ENCODE data around the gene WDFY4.

The WDFY4 gene

DNA sequence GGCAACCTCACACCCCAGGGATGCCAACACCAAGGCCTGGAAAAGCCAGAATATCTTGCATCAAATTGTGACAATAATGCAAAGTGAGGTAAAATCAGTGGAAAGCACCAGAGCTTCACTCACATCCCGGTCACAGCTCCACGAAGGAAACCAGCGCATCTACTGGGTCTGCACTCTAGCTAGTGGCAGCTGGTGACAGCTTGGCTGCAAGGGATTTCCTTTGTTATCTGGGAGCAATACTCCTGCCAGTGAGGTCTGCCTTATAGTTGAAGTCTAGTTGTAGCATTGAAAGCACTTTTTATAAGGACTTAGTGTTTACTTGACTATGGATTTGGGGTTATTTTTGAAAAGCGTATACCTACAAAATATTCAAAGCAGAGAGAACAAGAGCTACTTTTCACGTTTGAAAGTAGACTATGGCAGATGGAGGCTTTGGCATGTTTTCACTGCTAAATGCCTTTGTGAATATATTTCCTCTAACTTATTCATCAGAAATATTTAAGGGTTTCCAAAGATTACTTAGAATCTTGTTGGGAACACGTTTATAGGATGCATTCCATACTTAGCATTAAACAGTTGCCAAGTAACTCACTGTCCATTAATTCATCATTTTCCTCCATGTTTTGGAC lies 26.1 kb downstream of the WDFY4 start:
- DNase-seq (ENCODE audit: low read depth): no peak

DNA sequence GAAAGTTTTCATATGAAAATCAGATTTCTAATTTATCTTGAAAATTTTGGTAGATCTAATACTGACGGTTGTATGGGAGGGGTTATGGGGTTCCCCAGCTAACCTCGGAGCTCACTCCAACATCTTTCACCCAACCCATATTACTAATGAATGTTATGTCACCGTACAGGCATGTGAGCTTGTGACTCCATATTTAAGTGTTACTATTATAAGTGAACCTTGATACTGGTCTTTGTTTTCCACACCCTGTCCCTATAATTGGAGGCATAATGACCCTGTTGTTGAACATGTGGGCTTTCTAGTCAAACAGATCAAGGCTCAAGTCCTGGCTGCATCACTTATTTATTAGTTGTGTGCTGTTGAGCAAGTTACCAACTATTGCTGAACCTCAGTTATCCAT lies 27.2 kb downstream of the WDFY4 start:
- DNase-seq (ENCODE audit: low read depth): no peak

DNA sequence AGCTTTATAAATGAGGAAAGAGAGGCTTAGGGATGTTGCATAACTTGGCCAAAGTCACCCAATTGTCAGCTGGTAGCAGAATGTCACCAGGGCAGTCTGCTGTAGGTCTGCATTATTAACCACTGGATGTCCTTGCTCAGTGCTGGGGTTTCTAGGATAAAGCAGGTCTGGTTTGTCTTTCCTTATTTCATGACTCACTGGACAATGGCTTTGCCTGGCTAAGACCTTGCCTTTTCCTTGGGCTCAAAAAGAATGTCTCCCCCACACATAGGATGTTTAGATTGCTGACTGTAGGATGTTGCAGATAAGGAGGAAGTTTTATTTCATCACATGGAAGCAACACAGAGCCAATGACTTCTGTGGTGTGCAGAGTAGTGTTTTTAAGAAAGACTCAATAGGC lies 29.4 kb downstream of the WDFY4 start:
- no peak for DNase-seq (ENCODE audit: low read depth)

DNA sequence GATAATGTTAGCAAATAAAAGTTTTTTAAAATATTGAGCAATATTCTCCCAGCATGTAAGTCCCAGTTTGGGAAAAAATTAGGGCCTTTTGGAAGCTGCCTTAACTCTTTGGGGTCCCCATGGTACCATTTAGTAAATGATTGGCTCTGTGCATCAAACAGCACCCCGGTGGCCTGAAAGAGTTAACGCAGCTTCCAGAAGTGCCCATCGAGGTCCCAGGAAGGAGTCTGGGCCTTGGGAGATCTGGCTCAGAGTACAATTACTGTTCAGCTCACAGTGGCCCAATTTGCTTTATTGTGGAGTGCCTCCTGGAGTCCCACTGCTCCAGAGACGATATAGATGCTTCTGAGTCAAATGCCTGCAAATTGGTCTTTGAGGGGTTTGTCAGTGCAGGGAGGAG lies 31.7 kb downstream of the WDFY4 start:
- DNase-seq (ENCODE audit: low read depth): no peak

DNA sequence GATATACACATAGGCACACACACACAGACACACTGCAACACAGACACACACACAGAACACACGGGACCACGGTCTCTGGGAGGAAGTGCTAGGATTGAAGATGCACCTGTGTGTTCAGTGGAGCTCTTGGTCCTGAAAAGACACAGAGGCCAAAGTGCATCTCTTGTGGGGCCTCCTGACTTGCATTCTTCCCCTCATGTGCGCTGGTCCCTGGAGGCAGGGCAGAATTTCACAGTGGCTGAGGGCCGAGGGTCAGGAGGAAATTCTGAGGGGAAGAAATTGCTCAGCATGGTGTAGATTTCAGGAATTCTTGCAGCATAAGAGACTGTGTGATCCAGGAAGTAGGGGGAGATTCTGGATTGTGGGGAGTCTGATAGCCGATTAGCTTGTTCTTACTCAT lies 35.9 kb downstream of the WDFY4 start:
- no peak for DNase-seq (ENCODE audit: low read depth)

DNA sequence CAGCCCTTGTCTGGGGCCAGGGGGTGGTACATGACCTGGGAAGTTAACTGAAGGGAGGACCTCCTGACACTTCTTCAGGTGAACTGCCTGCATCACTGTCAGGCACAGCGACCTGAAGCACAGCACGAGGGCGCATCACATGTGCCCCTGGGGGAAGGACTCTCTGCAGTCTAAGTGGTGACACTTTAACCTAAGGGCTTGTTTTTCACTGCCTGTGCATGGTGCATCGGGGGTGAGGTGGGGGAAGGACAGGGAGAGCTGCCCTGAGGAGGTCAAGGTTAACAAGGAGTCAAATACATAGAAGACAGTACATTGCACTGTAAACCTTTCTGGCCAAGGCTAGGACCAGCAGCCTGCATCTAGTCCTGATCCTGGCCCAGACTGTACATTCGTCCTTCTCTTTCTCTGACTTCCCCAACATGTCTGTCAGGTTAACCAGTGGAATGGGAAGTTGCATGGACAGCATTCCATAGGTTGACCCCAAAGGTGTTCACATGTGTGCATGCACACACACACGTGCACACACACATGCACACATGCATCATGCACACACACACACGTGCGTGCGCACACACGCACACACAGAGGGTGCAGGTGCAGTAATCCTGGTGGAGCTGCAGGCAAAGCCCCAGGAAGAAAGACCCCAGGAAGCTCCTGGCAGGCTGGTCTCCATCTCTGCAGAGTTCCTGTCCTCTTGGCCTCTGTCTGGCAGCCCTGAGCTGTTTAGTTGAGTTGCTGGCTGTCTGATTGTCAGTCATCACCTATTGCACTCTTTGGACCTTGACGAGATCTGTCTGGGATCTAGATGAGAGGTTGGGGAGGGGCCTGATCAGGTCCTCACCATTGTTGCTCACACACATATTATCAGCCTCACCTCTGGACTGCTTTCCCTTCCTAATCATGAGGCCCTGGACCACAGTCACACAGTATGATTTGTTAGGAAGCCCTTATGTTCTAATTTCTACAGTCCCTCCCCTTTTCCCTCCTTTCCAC lies 37.8 kb downstream of the WDFY4 start:
- DNase-seq (ENCODE audit: low read depth): no peak

DNA sequence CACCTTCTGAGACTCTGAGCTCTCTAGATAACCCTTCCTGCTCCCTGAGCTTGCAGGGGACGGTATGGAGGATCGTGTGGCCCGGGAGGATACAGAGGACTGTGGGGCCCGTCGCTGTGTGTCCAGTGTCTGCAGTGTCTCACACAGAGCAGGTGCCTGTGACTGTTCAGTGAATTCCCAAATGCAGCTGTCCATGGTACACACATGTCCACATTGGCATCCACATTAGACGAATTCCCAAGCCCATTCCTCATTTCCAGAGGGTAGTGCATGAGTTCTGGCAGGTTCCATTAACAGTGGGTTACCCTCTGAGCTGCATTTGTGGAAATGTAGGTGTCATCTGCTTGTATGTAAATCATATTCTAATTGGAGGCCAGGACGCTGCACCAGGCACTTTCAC lies 39.5 kb downstream of the WDFY4 start:
- DNase-seq (ENCODE audit: low read depth): no peak

DNA sequence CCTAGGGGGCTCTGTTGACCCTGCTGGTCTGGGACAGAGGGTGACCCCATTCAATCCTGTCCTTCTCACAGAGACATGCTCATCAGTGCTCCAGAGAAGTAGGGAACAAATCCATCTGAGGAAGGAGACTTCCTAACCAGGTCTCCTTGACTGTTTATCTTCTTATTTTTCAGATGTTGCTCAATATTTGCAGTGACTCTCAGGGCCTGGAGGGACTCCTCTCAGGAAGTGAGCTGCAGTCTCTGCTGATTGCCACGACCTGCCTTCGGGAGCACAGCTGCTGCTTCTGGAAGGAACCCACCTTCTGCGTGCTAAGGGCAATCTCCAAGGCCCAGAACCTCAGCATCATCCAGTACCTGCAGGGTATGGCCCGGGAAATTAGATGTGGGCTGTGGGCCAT lies 41.0 kb downstream of the WDFY4 start:
- DNase-seq (ENCODE audit: low read depth): no peak

DNA sequence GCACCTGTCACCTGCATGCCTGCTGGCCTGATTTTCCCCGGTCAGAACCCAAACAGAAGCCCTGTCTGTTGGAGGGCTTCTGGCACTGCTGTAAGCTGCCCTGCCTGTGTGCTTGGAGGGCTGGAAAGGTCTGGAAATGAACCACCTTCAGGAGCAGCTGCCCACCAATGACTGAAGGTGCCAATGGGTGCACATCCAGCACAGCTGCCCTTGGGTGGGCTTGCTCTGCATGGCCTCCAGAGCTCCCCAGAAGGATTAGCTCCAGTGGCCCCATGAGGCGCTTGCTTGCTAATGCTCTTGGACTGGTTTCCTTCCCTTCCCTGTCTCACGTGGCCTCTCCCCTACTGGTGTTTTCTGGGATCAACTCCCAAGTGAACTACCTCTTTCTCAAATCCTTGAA lies 43.2 kb downstream of the WDFY4 start:
- no peak for DNase-seq (ENCODE audit: low read depth)

DNA sequence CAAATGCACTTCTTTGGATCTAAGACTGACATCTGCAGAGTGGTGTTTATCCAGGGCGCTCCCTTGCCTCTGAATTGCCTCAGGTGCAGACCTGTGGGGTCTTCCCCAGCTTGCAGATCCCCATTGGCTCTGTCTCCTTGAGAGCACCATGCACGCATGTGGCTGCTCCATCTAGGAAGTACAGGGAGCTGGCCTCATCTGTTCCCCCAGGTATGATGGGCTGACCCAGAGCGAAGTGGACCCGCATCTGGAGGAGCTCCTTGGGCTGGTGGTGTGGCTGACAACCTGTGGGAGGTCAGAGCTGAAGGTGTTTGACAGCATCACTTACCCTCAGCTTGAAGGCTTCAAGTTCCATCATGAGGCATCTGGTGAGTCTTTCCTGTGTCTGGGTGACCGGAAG lies 44.5 kb downstream of the WDFY4 start:
- no peak for DNase-seq (ENCODE audit: low read depth)

DNA sequence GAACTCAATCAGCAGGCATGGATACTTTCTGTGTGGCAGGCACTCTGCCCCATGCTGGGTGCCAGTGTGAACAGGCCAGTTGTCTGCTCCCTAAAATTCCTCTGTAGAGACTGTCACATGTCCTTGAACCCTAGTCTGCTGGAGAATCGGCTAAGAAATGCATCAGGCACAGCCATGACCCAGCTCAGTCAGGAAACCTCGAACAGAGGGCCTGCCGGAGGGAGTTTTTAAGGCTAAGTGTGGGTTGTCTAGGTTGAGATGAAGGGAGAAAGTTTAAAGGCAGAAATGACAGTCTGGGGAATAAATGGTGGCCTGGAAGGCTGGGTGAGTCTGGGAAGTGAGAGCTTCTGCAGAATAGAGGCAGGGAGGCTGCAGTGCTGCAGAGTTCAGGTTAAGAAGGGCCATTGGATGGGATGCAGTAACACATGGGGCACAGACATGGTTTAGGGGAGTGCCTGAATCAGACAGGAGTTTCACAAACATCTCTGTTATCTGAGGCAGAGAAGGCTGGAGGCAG lies 45.3 kb downstream of the WDFY4 start:
- DNase-seq (ENCODE audit: low read depth): no peak

DNA sequence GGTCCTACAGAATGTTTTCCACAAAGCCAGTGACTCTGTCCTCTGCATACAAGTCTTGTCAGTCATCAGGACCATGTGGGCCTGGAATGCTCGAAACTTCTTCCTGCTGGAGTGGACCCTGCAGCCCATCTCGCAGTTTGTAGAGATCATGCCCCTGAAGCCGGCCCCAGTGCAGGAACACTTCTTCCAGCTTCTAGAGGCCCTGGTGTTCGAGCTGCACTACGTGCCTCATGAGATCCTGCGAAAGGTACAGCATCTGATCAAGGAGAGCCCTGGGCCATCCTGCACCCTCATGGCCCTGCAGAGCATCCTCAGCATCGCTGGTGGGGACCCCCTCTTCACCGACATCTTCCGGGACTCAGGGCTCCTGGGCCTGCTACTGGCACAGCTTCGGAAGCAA lies 46.5 kb downstream of the WDFY4 start:
- DNase-seq (ENCODE audit: low read depth): no peak

DNA sequence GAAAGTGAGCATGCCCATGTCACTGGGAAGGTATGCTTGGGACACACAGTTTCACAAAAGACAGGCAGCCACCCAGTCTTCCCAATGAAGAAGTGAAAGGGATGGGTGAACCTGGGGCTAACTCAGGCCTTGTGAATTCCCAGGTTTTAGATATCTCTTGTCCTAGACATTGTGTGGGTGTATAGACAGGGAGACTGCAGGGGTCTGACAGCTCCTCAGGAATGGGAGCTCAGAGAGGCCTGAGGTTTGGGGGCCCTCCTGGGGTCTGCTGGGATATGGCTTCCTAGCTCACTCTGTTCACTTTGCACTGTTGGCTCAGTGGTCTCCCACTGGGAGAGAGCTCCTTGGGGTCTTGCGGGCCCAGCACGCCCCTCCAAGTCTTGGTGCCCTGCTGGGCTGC lies 47.0 kb downstream of the WDFY4 start:
- DNase-seq (ENCODE audit: low read depth): no peak

DNA sequence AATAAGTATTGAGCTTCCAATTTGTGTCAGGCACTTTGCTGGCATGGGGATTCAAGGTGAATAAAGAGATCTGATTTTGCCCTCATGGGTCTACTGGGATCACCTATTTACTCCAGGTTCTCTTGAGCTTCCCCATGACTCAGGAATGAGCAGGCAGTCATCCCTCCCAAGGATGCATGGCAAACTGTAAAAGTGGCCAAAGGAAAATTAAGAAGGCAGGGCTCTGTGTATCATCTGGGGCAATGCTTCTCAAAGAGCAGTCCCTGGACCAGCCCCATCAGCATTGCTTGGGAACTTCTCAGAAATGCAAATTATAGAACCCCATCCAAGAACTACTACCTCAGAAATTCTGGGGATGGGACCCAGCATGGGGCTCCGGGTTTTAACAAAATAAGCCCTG lies 48.7 kb downstream of the WDFY4 start:
- no peak for DNase-seq (ENCODE audit: low read depth)

DNA sequence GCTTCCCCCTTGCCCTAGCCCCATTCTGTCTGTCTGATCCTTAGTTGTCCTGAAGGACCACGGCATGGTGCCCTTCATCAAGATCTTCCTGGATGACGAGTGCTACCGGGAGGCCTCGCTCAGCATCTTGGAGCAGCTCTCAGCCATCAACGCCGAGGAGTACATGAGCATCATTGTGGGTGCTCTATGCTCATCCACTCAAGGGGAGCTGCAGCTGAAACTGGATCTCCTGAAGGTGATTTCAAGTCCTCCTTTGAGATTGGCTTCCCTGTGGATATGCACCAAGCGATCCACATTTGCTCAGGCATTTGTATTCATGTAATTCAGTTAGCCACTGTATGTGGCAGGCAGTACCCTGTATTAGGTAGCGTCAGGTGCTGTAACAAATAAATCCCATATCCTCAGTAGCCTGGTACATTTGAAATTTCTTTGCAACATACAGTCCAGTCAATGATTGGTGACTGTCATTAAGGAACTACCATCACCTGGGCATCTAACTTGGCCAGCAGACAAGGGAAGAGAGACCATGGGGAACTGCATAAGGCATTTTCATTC lies 51.2 kb downstream of the WDFY4 start:
- no peak for DNase-seq (ENCODE audit: low read depth)

DNA sequence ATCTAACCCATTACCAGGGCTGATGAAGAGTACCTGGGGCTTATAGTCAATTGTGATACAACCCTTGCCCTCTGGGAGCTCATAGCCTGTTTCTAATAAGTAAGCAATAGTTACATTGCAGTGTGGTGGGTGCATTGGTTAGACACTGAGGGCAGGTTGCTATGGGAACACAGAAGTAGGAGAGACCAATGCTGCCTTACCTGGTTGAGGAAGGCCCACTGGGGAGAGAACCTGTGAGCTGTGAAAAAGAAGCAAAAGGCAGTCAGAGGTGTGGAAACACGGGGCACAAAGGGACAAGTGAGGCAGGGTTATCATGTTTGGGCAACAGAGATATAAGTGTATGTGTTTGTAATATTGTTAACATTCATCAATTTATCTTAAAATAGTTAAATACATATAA lies 51.9 kb downstream of the WDFY4 start:
- no peak for DNase-seq (ENCODE audit: low read depth)

DNA sequence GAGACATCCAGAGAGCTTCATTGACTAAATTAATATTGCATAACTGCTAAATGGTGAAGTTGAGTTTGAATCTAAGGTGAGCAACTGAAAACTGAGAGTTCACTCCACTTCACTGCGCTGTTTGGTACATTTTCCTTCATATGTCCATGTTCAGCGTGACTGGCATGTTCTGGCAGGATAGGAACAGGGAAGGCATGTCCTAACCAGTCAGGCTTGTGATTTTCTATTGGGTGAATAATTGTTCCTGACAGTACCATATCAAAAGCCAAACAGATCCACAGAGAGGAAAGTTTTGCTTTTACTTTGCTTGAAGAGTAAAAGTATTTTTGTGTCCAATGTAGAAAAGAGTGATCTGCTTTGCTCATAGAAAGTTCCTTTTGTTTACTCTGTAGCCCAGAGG lies 53.2 kb downstream of the WDFY4 start:
- no peak for DNase-seq (ENCODE audit: low read depth)

DNA sequence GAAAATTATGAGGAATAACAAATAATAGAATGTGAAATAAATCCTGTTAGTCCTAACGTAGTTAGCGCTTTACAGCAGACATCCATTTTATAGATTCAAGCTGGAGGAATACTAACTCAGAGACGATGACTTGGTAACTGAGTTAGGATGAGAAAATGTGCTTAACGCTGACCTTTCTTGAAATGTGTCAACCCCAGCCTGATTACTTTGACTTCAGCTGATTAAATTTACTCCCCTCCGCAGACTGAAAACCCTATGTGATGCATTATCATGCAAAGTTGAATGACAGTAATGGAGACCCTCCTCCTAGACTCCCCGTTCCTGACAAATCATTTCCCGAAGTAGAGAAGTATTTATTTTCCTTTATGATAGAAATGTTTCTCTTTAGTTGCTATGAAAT lies 54.5 kb downstream of the WDFY4 start:
- DNase-seq (ENCODE audit: low read depth): no peak

DNA sequence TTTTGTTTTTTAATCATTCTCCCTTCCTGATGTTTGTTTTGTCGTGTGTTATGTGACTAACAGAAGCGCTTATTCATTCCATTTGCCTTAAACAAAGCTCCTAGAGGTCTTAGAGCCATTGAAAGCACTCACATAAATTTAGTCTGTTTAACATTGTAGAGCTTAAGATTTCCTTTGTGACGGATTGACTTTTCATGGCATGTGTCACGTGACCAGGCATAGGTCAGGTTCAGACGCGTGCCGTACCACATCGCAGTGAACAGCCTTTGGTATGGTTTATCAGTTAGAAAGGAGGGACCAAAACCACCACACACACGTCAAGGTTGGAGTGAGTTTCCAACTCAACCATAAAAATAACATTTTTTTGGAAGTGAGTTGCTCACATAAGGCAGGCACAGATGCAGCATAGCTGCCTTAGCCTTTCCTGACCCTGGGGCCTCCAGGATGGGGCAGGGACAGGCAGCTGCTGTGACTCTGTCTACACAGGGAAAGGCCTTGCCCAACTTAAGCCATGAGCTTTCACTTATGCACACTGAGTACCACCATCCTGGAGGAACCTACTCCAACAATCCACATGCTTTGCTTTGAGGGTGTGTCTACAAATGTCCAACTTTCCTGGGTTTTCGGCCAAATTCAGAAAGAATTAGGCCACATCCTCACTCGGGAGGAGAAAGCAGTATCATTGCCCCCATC lies 55.5 kb downstream of the WDFY4 start:
- no peak for DNase-seq (ENCODE audit: low read depth)

DNA sequence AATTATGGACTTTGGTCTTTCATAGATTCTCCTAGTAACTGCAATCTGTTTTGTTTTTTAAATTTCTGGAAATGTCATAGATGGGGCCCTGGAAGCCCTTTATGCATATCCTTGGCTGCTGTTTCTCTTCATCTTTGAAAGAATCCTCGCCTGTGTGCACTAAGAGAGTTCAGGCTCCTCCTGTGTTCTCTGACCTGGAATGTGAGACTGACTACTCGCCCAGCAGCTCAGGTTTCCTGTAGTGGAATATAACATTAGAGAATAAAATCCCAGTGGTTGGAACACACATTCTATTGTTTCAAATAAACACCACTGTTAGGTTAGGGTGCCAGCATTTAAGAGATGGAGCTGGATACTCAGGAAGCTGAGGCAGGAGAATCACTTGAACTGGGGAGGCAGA lies 56.3 kb downstream of the WDFY4 start:
- no peak for DNase-seq (ENCODE audit: low read depth)

DNA sequence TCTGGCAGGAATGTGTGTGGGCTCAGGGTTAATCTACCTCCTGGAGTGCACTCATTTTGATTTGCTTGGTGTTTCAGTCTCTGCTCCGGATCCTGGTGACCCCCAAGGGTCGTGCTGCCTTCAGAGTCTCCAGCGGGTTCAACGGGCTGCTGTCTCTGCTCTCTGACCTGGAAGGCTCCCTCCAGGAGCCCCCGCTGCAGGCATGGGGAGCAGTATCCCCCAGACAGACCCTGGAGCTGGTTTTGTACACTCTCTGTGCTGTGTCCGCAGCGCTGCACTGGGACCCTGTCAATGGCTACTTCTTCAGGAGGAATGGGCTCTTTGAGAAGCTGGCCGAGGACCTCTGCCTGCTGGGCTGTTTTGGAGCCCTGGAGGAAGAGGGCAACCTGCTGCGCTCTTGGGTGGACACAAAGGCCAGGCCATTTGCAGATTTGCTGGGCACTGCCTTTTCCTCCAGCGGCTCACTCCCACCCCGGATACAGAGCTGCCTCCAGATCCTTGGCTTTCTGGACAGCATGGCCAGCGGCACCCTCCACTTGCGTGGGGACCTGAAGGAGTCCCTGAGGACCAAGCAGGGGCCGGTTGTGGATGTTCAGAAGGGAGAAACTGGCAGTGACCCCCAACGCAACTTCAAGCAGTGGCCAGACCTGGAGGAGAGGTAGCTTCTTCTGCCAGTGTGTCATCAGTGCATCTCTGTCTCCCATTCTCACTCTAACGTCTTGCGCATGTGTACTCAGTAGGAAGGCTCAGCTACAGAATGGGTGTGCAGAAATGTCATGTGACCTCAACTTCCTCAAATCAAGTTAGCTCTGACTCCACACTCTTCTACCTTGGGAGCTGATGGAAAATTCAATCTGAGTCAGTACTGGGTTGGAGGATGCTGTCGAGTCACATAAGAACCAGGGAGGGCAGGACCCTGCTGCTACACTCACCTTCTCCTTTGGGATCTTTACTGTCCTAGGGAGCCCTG lies 58.5 kb downstream of the WDFY4 start:
- no peak for DNase-seq (ENCODE audit: low read depth)

Data from stimulated activated CD8-positive, alpha-beta memory T cell treated with anti-CD3 and anti-CD28 coated beads, Interleukin-15, amount 100 ng/mL, for 1 hour (primary cell).